K562 treated with DMSO at 1 percent for 12 hours (cell line): ENCODE results near the gene EDARADD. TPM values are rescaled to one million over a fixed set of nuclear protein-coding genes. Genes with fewer than 3 reads are reported as not detected.

Source experiments
- total RNA-seq: library from RNA; unstranded; fragments of 300-600 nt; gene quantifications from 2 replicates; pipeline ENCODE4 v1.2.3, GENCODE V29; 2022; ENCODE audit not compliant: insufficient read depth

EDARADD gene
- total RNA-seq = 12.0 and 21.9 TPM in 2 replicates

DNA sequence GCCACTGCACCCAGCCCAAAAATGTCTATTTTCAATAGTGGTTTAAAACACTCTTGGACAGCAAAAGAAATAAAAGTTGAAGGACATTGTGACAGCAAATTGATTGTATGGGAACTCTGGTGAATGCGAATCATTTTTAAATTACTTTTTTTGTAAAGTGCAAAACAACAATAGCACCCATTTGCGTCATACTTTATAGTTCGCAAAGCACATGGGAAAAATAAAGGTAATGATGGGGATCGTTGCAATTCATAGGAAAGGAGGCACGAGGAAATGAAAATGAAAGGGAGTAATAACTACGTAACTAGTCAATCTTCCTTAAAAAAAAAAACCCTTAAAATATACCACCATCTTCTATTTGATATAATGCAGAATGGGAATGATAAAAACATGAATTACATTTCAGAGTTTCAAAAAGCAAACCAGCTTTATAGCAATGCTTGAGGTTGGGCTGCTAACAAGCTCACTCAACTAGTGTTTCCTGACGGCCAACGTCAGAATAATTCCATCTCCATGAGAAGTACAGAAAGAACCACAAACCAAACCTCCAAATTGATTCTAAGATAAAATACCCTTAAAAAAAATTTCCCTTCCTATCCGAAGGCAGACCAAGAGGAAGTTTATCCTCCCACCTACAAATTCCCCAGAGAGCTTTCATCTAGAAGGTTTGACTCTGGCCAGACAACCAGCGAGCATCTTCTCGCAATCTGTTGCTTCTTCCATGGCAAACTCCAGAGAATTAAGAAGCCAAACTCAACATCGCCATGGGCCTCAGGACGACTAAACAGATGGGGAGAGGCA lies at the start of gene EDARADD:
Gene EDARADD, plus strand, starts transcription at position 606 of the 801 bp plus-strand sequence. Its CDS starts 159 bp downstream, at position 765.

DNA sequence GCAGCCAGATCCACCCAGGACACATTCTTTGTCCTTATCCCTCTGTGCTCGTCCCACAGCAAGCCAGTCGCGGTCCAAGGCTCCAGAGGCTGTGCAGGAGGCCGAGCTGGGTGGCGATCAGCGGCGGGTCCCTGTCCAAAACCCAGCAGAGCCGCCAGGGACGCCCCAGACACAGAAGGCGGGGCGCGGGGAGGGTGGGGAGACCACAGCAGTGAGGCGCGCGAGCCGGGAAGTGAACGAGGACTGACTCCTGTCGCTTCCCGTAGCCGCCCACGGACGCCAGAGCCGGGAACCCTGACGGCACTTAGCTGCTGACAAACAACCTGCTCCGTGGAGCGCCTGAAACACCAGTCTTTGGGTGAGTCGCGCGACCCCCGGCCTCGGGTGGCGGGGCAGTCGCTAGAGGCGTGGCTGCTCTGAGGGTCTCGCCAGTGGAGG lies 129.6 kb downstream of the EDARADD start, which contains the start of gene LGALS8:
Gene LGALS8, plus strand, starts transcription at position 279 of the 438 bp plus-strand sequence. CDS start 2,089 bp downstream, outside the sequence.

Other genes with a start within 250 kb of the EDARADD start
- gene ERO1B, start 112.3 kb upstream of the EDARADD start, total RNA-seq = 2.8 and 9.2 TPM in 2 replicates
- gene LGALS8, start 129.7 kb downstream of the EDARADD start, total RNA-seq = 17.5 and 63.6 TPM in 2 replicates
- 4.1 and 15.7 TPM in 2 replicates for gene HEATR1, start 210.2 kb downstream of the EDARADD start, total RNA-seq